WTC11 (cell line): ENCODE data around the gene PLCL2.

Source experiments
- CBFB ChIP-seq: sonication (generic); formaldehyde crosslinking; IDR thresholded peaks from 2 replicates; pipeline ENCODE4 v1.8.1; 2022; ENCODE audit warnings: mild to moderate bottlenecking, low read depth, missing genetic modification reagents
- CREB1 ChIP-seq: sonication (generic); formaldehyde crosslinking; IDR thresholded peaks from 2 replicates; pipeline ENCODE4 v1.8.0; 2023; ENCODE audit warnings: mild to moderate bottlenecking, missing genetic modification reagents
- ETV6 ChIP-seq: sonication (generic); formaldehyde crosslinking; IDR thresholded peaks from 2 replicates; pipeline ENCODE4 v1.8.1; 2022; ENCODE audit warnings: mild to moderate bottlenecking, missing genetic modification reagents
- TF ChIP-seq, protein P1 (sequence below): sonication (generic); formaldehyde crosslinking; IDR thresholded peaks from 2 replicates; pipeline ENCODE4 v1.8.1; 2023; ENCODE audit warnings: mild to moderate bottlenecking, missing genetic modification reagents
- TF ChIP-seq, protein P2 (sequence below): fragments of 200-600 bp; IDR thresholded peaks from 2 replicates; pipeline ENCODE4 v1.8.0; 2022; ENCODE audit warnings: antibody characterized with exemption
- TF ChIP-seq, protein P3 (sequence below): sonication (generic); formaldehyde crosslinking; IDR thresholded peaks from 2 replicates; pipeline ENCODE4 v1.8.0; 2022; ENCODE audit warnings: mild to moderate bottlenecking, missing genetic modification reagents

DNA sequence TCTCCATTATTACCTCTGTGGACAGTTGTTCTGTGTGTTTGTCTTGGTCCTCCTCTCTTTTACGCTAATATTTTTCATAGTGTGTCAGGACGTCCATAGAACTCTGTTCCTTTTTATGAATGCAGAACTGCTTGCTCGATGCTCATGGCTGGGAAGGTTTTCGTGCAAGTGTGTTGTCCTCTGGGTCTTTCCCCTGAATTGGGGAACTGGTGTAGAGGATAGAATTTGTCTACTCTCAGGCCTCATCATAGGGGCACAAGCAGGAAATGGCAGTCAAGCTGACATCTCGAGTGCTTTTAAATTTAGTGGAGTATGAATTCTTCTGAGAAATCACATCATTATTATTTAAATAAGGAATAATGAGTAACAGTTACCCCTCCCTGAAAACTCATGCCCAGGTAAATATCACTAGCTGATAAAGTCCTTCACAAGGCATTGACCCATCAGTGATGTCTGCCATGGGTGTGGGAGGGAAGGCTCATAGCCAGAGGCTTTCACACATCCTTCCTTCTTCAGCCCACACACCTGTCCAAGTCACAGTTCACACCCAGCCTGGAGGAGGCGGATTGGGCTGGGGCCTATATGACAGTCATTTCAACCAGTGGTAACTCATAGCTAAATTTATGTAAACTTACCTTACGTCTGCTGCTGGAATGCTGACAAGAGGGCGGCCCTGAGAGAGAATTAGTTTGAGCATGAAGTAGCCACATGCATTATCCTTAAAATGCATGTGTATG lies 226.1 kb downstream of the PLCL2 start:
- TF ChIP-seq, protein P1, sequence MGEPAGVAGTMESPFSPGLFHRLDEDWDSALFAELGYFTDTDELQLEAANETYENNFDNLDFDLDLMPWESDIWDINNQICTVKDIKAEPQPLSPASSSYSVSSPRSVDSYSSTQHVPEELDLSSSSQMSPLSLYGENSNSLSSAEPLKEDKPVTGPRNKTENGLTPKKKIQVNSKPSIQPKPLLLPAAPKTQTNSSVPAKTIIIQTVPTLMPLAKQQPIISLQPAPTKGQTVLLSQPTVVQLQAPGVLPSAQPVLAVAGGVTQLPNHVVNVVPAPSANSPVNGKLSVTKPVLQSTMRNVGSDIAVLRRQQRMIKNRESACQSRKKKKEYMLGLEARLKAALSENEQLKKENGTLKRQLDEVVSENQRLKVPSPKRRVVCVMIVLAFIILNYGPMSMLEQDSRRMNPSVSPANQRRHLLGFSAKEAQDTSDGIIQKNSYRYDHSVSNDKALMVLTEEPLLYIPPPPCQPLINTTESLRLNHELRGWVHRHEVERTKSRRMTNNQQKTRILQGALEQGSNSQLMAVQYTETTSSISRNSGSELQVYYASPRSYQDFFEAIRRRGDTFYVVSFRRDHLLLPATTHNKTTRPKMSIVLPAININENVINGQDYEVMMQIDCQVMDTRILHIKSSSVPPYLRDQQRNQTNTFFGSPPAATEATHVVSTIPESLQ (CRISPR knock-in tag) = no peak
- TF ChIP-seq CBFB (CRISPR knock-in tag) = no peak
- TF ChIP-seq, protein P2, sequence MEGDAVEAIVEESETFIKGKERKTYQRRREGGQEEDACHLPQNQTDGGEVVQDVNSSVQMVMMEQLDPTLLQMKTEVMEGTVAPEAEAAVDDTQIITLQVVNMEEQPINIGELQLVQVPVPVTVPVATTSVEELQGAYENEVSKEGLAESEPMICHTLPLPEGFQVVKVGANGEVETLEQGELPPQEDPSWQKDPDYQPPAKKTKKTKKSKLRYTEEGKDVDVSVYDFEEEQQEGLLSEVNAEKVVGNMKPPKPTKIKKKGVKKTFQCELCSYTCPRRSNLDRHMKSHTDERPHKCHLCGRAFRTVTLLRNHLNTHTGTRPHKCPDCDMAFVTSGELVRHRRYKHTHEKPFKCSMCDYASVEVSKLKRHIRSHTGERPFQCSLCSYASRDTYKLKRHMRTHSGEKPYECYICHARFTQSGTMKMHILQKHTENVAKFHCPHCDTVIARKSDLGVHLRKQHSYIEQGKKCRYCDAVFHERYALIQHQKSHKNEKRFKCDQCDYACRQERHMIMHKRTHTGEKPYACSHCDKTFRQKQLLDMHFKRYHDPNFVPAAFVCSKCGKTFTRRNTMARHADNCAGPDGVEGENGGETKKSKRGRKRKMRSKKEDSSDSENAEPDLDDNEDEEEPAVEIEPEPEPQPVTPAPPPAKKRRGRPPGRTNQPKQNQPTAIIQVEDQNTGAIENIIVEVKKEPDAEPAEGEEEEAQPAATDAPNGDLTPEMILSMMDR = no peak
- no peak for TF ChIP-seq ETV6 (CRISPR knock-in tag)
- no peak for TF ChIP-seq CREB1 (CRISPR knock-in tag)
- TF ChIP-seq, protein P3, sequence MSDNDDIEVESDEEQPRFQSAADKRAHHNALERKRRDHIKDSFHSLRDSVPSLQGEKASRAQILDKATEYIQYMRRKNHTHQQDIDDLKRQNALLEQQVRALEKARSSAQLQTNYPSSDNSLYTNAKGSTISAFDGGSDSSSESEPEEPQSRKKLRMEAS (CRISPR knock-in tag) = no peak
